Panc1 (cell line): ENCODE data around the gene MRPS11.

ENCODE experiments used
- POLR2AphosphoS5 ChIP-seq: IDR thresholded peaks from 2 replicates; pipeline ENCODE4 v1.6.1; 2012; ENCODE audit warnings: mild to moderate bottlenecking, low read depth, low read length, moderate library complexity
- TCF7L2 ChIP-seq: IDR thresholded peaks from 2 replicates; pipeline ENCODE4 v1.6.1; 2011; ENCODE audit warnings: mild to moderate bottlenecking, low read depth, low read length, inconsistent platforms
- TF ChIP-seq, protein P1 (sequence below): fragments of 450-650 bp; IDR thresholded peaks from 2 replicates; pipeline ENCODE4 v1.5.1; 2017; ENCODE audit warnings: mild to moderate bottlenecking

DNA sequence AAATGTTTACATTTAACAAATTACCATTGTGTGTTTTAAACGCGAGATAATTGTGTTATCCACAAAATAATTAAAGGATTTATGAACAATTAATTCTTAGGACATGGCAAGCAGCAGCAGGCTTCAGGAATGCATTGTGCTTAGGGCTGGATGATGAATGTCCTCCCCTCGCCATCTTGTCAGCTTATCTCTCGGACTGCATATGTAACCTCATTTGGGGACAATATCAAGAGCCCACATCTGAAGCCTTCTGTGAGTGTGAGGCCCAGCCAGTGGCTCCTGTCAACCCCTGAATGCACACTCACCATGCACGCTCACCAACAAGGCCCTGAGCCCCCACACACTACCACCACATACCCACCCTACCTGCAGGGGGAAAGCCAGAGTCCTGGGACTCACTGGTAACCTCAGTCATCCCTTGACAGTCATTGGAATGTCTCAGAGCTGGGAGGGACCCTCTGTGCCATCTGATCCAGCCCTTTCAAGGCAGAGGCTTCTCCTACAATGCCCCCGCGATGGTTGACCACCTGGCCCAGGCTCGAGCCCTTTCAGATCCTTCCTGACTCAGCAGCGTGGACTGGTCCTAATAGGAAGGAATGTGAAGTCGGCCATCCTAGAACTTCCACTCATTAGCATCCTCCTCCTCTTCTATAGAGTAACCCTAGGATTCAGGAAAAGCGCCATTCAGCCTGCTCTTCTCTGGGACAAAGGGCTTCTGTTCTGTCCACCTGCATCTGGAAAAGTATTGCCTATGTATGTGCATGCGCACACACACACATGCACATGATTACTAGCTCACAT lies 38.5 kb upstream of the MRPS11 start:
- TF ChIP-seq, protein P1, sequence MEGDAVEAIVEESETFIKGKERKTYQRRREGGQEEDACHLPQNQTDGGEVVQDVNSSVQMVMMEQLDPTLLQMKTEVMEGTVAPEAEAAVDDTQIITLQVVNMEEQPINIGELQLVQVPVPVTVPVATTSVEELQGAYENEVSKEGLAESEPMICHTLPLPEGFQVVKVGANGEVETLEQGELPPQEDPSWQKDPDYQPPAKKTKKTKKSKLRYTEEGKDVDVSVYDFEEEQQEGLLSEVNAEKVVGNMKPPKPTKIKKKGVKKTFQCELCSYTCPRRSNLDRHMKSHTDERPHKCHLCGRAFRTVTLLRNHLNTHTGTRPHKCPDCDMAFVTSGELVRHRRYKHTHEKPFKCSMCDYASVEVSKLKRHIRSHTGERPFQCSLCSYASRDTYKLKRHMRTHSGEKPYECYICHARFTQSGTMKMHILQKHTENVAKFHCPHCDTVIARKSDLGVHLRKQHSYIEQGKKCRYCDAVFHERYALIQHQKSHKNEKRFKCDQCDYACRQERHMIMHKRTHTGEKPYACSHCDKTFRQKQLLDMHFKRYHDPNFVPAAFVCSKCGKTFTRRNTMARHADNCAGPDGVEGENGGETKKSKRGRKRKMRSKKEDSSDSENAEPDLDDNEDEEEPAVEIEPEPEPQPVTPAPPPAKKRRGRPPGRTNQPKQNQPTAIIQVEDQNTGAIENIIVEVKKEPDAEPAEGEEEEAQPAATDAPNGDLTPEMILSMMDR: no peak
- TF ChIP-seq TCF7L2 (no peak), POLR2AphosphoS5 (no peak)
